Neural cell (in vitro differentiated cells): ENCODE results near the gene HNRNPA2B1.

Experiments
- EZH2 ChIP-seq: fragments of 200-600, 300-800 bp; shearing (Covaris generic), sonication (generic); IDR thresholded peaks from 2 replicates; pipeline ENCODE4 v1.6.1; 2014; ENCODE audit warnings: antibody characterized with exemption, low read length, borderline replicate concordance, mild to moderate bottlenecking; ENCODE audit not compliant: insufficient read depth, poor library complexity, severe bottlenecking
- MXI1 ChIP-seq: fragments of 450-650 bp; conservative IDR thresholded peaks from 2 replicates; pipeline ENCODE4 v1.6.1; 2014; ENCODE audit warnings: antibody characterized with exemption, mild to moderate bottlenecking; ENCODE audit not compliant: poor library complexity, severe bottlenecking
- POLR2AphosphoS5 ChIP-seq: IDR thresholded peaks from 2 replicates; pipeline ENCODE4 v1.6.1; 2012
- RAD21 ChIP-seq: fragments of 450-650 bp; conservative IDR thresholded peaks from 2 replicates; pipeline ENCODE4 v1.6.1; 2014; ENCODE audit warnings: antibody characterized with exemption, mild to moderate bottlenecking, moderate library complexity
- TAF1 ChIP-seq: IDR thresholded peaks from 2 replicates; pipeline ENCODE4 v1.6.1; 2012; ENCODE audit warnings: low read depth
- TF ChIP-seq, protein P1 (sequence below): fragments of 450-650 bp; IDR thresholded peaks from 2 replicates; pipeline ENCODE4 v1.5.1; 2014; ENCODE audit warnings: antibody characterized with exemption, mild to moderate bottlenecking, moderate library complexity; ENCODE audit not compliant: poor library complexity, severe bottlenecking

DNA sequence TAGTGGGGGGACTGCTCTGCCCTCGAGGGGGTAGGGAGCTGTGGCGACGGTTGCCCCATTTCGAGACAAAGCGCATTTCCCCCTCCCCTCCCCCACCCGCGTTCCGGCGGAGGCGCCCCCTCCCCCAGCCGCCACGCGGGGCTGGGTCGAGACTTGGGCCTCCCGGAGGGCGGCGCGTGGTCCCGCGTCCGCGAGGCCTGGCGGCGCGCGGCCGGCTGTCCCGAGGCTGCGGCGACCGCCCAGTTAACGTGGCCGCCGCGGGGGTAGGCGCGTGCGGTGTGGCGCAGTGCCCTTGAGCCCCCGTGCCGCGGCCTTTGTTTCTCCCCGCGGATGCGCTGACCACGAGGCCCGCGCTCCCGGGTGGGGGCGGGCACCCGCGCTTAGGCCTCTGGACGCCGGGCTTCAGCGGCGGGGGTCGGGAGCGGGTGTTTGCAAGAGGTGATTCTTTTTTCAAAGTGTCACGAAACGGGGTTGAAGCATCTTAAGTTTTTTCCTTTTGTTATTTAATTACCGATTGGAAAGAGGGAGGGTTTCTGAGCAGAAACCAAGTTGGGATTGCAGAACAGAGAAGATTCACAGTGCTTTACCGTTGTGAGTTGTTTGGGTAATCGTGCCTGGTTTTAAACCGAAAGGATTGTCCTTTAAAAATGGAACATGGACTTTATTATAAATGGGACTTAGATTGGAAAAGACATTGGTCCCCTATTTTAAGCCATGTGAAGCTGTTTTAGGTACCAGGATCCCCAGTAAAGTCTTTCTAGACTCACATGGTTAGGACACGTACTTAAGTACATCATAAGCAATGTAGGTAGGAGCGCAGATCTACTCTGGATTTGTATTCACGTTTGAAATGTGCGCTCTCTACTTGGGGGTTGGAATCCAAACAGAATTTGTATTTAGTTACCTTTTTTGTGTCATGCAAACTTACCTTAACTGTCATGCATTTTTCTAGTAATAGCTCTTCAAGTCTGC is 1.8 kb upstream of the HNRNPA2B1 start:
- TF ChIP-seq MXI1 (no peak), RAD21 (no peak), TAF1 (no peak), EZH2 (no peak), POLR2AphosphoS5 (peak; percentile 17)
- TF ChIP-seq, protein P1, sequence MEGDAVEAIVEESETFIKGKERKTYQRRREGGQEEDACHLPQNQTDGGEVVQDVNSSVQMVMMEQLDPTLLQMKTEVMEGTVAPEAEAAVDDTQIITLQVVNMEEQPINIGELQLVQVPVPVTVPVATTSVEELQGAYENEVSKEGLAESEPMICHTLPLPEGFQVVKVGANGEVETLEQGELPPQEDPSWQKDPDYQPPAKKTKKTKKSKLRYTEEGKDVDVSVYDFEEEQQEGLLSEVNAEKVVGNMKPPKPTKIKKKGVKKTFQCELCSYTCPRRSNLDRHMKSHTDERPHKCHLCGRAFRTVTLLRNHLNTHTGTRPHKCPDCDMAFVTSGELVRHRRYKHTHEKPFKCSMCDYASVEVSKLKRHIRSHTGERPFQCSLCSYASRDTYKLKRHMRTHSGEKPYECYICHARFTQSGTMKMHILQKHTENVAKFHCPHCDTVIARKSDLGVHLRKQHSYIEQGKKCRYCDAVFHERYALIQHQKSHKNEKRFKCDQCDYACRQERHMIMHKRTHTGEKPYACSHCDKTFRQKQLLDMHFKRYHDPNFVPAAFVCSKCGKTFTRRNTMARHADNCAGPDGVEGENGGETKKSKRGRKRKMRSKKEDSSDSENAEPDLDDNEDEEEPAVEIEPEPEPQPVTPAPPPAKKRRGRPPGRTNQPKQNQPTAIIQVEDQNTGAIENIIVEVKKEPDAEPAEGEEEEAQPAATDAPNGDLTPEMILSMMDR, result no peak
